Measurements from ENCODE around the gene BAK1. TPM values are rescaled to one million over a fixed set of nuclear protein-coding genes. Genes with fewer than 3 reads are reported as not detected.

Gene BAK1
- total and polyA plus RNA-seq, 2 of the 4 experiments (the other 2 are of a cell fraction): 12.0 to 19.0 TPM

- no peak for TF ChIP-seq CTCF (conservative IDR thresholded peaks at IDR 0.05; ENCODE audit: low read depth, low read length)
- no peak for TF ChIP-seq RCOR1 (IDR thresholded peaks at IDR 0.05; ENCODE audit: insufficient replicate concordance, low read length)
These were observed 8.8 kb upstream of the BAK1 start (continued) for GRCh38 chr6:33588894-33589293.

- no peak for ATAC-seq (ENCODE audit: low read depth)
- Histone ChIP-seq H2AFZ (replicated peaks; ENCODE audit: low read length, poor library complexity) (no peak overlapping the region), H3K27ac (ENCODE audit: insufficient read depth, low read length) (no peak overlapping the region), H2AK5ac (ENCODE audit: low read depth, low read length) (no peak overlapping the region), H3K4ac (ENCODE audit: low read depth, low read length) (no peak overlapping the region), H3K79me1 (ENCODE audit: low read depth in 1 of 2, low read length in 2 of 2) (no peaks in the 10 kb centered on the region), H3K9me1 (ENCODE audit: insufficient read depth, low read length) (peaks cover 14% of the 10 kb centered on the region), H4K5ac (ENCODE audit: low read depth, low read length) (no peak overlapping the region), H3K23ac (ENCODE audit: low read depth, low read length) (no peak overlapping the region), H2BK120ac (ENCODE audit: low read depth, low read length) (no peak overlapping the region), H3K18ac (ENCODE audit: low read depth, low read length) (no peak overlapping the region), H3K56ac (ENCODE audit: extremely low read depth, insufficient read depth, low read length) (no peak overlapping the region), H3K9ac (ENCODE audit: low read depth, low read length) (no peak overlapping the region), H3K4me3 (ENCODE audit: insufficient read depth, low read depth, low read length) (no peak overlapping the region), H2BK20ac (ENCODE audit: low read depth, low read length) (no peak overlapping the region), H3K4me1 (ENCODE audit: control insufficient read depth, insufficient read depth, low read length) (peaks cover 15% of the 10 kb centered on the region), H3K14ac (replicated peaks; ENCODE audit: low read depth, low read length) (no peak overlapping the region), H3K4me2 (ENCODE audit: low read depth, low read length) (no peak overlapping the region), H4K8ac (ENCODE audit: low read depth in 2 of 2, low read length in 2 of 2) (no peak overlapping the region), H2BK5ac (ENCODE audit: low read depth, low read length, poor library complexity, severe bottlenecking) (no peak overlapping the region), H4K20me1 (ENCODE audit: insufficient read depth, low read length) (no peaks in the 10 kb centered on the region), H4K91ac (ENCODE audit: insufficient read depth, low read depth, low read length) (no peak overlapping the region), H2AK9ac (replicated peaks; ENCODE audit: low read depth, low read length, poor library complexity) (no peak overlapping the region), H2BK15ac (ENCODE audit: low read depth, low read length) (no peak overlapping the region), H3K9me3 (ENCODE audit: control insufficient read depth, insufficient read depth, low read length) (no peaks in the 10 kb centered on the region), H3K36me3 (ENCODE audit: control insufficient read depth, insufficient read depth, low read length) (no peaks in the 10 kb centered on the region), H3K27me3 (ENCODE audit: control insufficient read depth, insufficient read depth, low read length) (no peaks in the 10 kb centered on the region)
- intact Hi-C loops (cut with micrococcal nuclease) (loop anchor here (1.0 to 5.0 kb wide), 3 partner anchors 35 to 435 kb away; no protein-coding TSS in a partner anchor), dilution Hi-C loops (cut with HindIII; ENCODE audit: low sequenced_read_pairs, unreplicated experiment) (no loop called here), in situ Hi-C loops (cut with MboI; ENCODE audit: low sequenced_read_pairs) (loop anchor here (5.0 to 10.0 kb wide), 3 partner anchors 115 to 567 kb away; no protein-coding TSS in a partner anchor)
- 58% methylated on average over 3 of the region's 8 CpGs; no CpG with 5 or more reads in 1 of the 2 experiments for WGBS, 2 experiments (ENCODE audit: extremely low coverage in 2 of 2, insufficient read length in 1 of 2)
- no TSS peak for BruUV-seq (replicated peaks)
- no peak for DNase-seq
- CTCF ChIA-PET: interaction anchor here (0.8 to 1.0 kb wide), 2 partner anchors 31 to 448 kb away, joined by 3 to 4 read pairs; no protein-coding TSS in a partner anchor
- POLR2A ChIA-PET (ENCODE audit: unreplicated experiment): no interaction called here
- no peak for TF ChIP-seq RAD21 (IDR thresholded peaks at IDR 0.05; ENCODE audit: low read length)
- TF ChIP-seq MAZ (IDR thresholded peaks at IDR 0.05; ENCODE audit: borderline replicate concordance, low read depth, low read length): no peak
- no peak for TF ChIP-seq NFE2L2 (IDR thresholded peaks at IDR 0.05; ENCODE audit: low read depth, low read length)
- no peak for TF ChIP-seq FOS (IDR thresholded peaks at IDR 0.05; ENCODE audit: low read depth, low read length)
- TF ChIP-seq MAFK (IDR thresholded peaks at IDR 0.05; ENCODE audit: low read depth, low read length): no peak
- TF ChIP-seq CHD1 (IDR thresholded peaks at IDR 0.05; ENCODE audit: low read depth, low read length): no peak
- TF ChIP-seq CEBPB (IDR thresholded peaks at IDR 0.05; ENCODE audit: low read depth, low read length): no peak
- no peak for TF ChIP-seq RFX5 (IDR thresholded peaks at IDR 0.05; ENCODE audit: low read depth, low read length)
- TF ChIP-seq MXI1 (IDR thresholded peaks at IDR 0.05; ENCODE audit: borderline replicate concordance, low read depth, low read length): no peak
- no peak for TF ChIP-seq ELK1 (IDR thresholded peaks at IDR 0.05; ENCODE audit: borderline replicate concordance, low read depth, low read length)
- no peak for TF ChIP-seq USF2 (IDR thresholded peaks at IDR 0.05; ENCODE audit: low read depth, low read length)
- TF ChIP-seq BHLHE40 (IDR thresholded peaks at IDR 0.05; ENCODE audit: low read depth, low read length): no peak
- no peak for TF ChIP-seq POLR2A (IDR thresholded peaks at IDR 0.05; ENCODE audit: low read depth, low read length)
These were observed 7.5 kb upstream of the BAK1 start for GRCh38 chr6:33587529-33587928.
